HG02943 (cell line): ENCODE results near the gene CASP2.
"Not testable (repeated sequence)": the region's sequence is repeated elsewhere in the genome, so short reads cannot be mapped to it uniquely, and the experiment has no call there.

ENCODE experiments used
- ATAC-seq: cut with Tn5 transposase; IDR thresholded peaks from one replicate; pipeline ENCODE4 v1.9.1; 2021; ENCODE audit warnings: mild to moderate bottlenecking, low read depth, moderate library complexity; ENCODE audit not compliant: unreplicated experiment

Gene CASP2

GRCh38 chr7:143263266-143264195 lies 24.6 kb upstream of the CASP2 start, which contains the start of gene GSTK1:
GSTK1 (plus strand) TSS chr7:143263441; CDS start chr7:143263514, 73 bp downstream.
- ATAC-seq: peak; percentile 91

DNA sequence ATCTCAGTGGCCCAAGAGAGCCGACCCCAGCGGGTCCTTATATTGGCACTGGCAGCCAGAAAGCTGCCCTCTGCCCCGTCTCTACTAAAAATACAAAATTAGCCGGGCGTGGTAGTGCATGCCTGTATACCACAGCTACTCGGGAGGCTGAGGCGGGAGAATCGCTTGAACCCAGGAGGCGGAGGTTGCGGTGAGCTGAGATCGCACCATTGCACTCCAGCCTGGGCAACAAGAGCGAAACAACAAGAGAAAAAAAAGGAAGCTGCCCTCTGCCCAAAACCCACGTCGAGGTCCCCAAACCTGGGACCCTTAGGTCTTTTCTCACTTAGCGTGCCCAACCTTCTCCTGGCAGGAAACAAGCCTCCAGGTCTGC lies 24.0 kb upstream of the CASP2 start:
- not testable (repeated sequence) for ATAC-seq

DNA sequence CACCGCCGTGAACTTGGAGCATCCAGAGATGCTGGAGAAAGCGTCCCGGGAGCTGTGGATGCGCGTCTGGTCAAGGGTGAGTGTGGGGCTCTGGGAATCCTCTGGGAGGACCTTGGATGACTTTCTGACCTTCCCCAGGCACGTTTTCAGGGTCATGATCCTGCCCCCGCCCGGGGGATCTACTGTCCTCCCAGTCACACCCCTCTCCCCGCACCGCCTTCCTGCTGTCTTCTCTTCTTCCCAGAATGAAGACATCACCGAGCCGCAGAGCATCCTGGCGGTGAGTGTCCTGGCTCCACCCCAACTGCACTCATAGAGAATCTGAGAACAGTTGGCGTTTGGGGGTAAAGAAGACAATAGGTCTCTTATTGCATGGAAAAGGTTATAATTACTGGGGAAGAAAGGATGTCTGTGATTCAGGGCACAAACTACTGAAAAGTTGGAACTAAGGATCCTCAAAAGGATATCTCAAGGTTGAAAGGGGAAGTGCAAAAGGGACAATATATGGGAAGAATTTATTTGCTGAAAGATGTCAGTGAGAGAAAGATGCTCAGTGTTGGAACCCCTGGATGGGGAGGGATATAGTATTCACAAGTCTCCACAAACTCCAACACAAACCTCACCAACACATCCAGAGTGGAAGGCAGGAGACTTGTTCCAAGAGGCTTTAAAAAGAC lies 23.0 kb upstream of the CASP2 start:
- no peak for ATAC-seq

- ATAC-seq: no peak
Measured at GRCh38 chr7:143269251-143269650, 18.9 kb upstream of the CASP2 start.

- no peak for ATAC-seq
Measured at GRCh38 chr7:143271240-143271639, 16.9 kb upstream of the CASP2 start.

DNA sequence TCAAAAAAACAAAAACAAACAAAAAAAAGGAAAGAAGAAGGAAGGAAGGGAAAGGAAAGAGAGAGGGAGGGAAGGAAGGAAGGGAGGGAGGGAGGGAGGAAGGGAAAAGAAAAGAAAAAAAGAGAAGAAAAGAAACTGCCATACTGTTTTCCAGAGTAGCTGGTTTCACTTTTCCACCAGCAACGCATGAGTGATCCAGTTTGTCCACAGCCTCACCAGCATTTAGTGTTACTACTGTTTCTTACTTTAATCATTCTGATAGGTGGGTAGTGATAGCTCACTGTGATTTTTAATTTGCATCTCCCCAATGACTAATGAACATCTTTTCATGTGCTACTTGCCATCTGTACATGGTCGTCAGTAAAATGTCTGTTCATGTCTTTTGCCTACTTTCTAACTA lies 15.3 kb upstream of the CASP2 start:
- no peak for ATAC-seq

- no peak for ATAC-seq
Measured at GRCh38 chr7:143279186-143280098, 8.7 kb upstream of the CASP2 start.

GRCh38 chr7:143280160-143280559 lies 8.0 kb upstream of the CASP2 start:
- no peak for ATAC-seq

DNA sequence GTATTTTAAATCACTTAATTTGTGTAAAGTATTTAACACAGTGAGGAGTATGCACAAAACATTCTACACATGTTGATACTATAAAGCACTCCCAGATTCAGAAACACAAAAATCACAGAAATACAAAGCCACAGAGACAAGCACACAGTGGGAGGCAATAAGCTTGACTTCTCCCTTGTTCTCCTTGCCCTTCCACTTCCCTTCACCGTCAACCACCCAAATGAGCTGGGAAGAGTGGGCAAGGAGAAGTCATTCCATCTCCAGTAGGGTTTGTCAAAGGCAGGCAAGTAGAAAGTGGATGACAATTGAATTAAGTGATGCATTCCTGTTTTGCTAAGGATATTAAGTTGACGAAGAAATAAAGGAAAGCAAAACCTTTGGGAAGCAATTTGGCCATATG lies 7.6 kb upstream of the CASP2 start:
- no peak for ATAC-seq

DNA sequence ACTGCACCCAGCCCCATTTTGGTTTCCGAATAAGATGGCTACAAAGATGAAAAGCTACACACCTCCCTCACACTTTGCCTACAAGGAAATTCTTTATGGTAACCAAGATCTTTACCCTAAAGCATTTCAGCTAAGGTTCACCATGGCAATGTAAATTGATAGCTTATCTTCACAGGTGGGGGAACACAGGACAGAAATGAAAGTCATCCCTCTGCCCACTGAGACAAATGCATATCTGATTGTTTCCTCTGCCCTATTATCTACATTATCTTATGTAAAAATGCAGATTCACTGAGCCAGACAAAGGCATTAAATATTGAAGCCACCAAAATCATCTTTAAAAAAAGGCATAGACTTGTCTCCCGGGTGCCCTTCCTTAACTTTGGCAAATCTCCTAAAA lies 6.6 kb upstream of the CASP2 start:
- ATAC-seq: no peak

- ATAC-seq: no peak
Measured at GRCh38 chr7:143282124-143282523, 6.0 kb upstream of the CASP2 start.

DNA sequence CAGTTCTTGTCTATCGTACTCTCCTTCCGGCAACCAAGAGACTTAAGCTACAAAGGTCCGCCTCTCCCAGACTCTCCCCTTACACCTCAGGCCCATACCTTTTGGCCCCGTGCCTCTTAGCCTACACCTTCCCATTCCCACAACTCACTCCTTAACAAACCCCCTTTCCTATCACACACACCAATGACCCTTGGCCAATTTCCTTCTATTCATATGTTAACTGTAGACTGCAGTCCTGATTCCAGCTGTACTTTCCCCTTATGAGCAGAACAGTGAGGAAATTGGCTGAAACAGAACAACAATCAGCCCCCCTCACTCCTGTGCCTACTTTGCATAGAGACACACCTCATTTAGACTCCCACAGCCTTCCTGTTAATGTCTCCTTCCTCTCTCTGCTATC lies 4.8 kb upstream of the CASP2 start:
- ATAC-seq: no peak

DNA sequence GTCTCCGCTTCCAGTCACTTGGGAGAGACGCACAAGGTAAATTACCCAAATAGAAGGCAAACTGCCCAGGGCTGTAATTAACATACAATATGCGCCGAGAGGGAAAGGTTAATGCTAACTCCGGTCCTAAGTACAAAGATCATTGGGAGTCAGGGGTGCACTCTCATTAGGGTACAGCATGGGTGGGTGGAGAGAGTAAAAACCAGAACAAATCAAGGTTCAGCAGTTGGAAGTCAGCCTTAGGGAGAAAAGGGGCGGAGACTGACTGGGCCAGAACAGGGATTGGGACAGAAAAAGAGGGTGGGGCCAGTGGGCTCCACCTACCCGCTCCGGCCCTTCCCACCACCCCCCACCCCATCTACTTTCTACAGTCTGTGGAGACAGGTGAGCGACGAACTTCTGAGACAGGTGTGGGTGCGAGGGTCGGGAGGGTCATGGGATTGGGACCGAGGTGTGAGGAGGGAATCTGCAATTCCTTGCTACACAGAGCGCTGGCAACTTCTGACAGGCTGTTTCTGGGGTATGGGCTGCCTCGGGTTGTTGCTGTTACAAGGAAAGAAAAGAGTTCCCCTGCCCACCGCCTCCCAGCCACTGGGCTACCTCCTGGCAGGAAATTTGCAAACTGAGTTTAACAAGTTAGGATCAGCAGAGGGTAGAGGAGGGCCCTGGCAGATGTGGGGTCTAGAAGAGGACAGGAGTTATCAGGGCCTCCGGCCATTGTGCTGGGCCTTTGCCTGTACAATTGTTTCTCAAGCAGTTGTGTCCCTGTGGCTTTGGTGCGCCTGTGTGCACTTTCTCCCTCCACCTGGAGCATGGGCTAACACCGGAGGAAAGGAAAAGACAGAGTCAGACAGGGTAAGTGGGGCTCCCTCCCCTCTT lies 3.3 kb upstream of the CASP2 start, which contains the start of gene TMEM139:
TMEM139 (plus strand) TSS at position 368 of the 879 bp plus-strand sequence. CDS start 1,000 bp downstream, outside the sequence.
- no peak for ATAC-seq

GRCh38 chr7:143285470-143285778 lies 2.7 kb upstream of the CASP2 start:
- no peak for ATAC-seq

- no peak for ATAC-seq
Measured at GRCh38 chr7:143285806-143286521, 2.2 kb upstream of the CASP2 start.

DNA sequence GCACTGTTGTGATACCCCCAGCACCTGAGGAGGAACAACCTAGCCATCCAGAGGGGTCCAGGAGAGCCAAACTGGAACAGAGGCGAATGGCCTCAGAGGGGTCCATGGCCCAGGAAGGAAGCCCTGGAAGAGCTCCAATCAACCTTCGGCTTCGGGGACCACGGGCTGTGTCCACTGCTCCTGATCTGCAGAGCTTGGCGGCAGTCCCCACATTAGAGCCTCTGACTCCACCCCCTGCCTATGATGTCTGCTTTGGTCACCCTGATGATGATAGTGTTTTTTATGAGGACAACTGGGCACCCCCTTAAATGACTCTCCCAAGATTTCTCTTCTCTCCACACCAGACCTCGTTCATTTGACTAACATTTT lies 1.6 kb upstream of the CASP2 start:
- no peak for ATAC-seq

DNA sequence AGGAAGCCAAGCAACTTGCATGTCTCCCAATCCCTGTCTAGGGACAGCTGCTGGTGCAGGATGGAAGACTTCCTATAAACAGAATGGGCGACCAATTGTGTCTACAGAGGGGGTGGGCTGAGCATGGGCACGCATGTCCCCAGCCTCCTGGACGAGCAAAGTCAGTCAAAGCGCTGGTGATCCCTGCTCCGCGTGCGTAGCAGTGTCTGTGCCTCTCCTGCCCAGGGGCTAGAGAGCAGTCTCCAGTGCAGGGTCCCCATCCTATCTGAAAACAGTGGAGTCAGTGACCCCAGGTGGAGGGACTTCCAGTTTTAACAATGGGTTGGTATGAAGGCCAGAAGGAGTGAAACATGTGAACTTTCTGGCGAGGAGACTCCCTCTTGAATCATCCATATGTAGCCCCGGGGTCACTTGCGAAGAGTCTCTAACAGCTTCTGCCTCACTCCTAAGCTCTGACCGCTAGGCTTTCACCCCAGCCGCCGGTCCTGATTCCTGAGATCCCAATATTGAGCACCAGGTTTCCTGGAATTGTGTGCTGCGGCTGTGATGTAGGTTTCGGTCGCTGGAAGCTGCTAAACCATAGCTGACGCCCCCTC lies 714 bp upstream of the CASP2 start:
- ATAC-seq: no peak

DNA sequence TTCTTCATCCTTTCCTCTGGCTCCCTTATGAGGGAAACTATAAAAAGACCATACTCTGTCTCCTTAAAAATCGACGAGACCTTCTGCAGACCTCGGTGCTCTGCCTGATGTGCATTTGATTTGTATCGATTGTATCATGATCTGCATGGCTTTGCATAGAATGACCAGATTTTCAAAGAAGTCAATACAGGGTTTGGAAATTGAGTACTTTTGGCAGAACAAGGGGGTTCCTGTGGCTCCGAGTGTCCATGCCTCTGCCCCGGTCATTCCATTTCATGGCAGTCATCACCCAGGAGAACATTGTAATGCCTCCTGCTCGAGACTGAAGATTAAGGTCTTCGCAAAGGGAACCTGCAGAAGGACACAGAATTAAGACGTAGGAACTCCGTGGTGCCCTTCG lies 685 bp downstream of the CASP2 start:
- no peak for ATAC-seq

- no peak for ATAC-seq
Measured at GRCh38 chr7:143289421-143289820, 1.3 kb downstream of the CASP2 start.
